GM19438 (cell line): ENCODE results near the gene SF3B1.
"Not testable (repeated sequence)": the region's sequence is repeated elsewhere in the genome, so short reads cannot be mapped to it uniquely, and the experiment has no call there.

Experiments used
- ATAC-seq: cut with Tn5 transposase; IDR thresholded peaks from one replicate; pipeline ENCODE4 v1.9.1; 2021; ENCODE audit warnings: low read depth; ENCODE audit not compliant: unreplicated experiment

SF3B1 gene, protein sequence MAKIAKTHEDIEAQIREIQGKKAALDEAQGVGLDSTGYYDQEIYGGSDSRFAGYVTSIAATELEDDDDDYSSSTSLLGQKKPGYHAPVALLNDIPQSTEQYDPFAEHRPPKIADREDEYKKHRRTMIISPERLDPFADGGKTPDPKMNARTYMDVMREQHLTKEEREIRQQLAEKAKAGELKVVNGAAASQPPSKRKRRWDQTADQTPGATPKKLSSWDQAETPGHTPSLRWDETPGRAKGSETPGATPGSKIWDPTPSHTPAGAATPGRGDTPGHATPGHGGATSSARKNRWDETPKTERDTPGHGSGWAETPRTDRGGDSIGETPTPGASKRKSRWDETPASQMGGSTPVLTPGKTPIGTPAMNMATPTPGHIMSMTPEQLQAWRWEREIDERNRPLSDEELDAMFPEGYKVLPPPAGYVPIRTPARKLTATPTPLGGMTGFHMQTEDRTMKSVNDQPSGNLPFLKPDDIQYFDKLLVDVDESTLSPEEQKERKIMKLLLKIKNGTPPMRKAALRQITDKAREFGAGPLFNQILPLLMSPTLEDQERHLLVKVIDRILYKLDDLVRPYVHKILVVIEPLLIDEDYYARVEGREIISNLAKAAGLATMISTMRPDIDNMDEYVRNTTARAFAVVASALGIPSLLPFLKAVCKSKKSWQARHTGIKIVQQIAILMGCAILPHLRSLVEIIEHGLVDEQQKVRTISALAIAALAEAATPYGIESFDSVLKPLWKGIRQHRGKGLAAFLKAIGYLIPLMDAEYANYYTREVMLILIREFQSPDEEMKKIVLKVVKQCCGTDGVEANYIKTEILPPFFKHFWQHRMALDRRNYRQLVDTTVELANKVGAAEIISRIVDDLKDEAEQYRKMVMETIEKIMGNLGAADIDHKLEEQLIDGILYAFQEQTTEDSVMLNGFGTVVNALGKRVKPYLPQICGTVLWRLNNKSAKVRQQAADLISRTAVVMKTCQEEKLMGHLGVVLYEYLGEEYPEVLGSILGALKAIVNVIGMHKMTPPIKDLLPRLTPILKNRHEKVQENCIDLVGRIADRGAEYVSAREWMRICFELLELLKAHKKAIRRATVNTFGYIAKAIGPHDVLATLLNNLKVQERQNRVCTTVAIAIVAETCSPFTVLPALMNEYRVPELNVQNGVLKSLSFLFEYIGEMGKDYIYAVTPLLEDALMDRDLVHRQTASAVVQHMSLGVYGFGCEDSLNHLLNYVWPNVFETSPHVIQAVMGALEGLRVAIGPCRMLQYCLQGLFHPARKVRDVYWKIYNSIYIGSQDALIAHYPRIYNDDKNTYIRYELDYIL

GRCh38 chr2:197434541-197435513 lies at the start of gene SF3B1:
SF3B1 (minus strand) TSS chr2:197435028; CDS start chr2:197434999, 29 bp downstream.
- ATAC-seq, result peak; percentile 92

- not testable (repeated sequence) for ATAC-seq
Observed at GRCh38 chr2:197484248-197484647, 49.4 kb upstream of the SF3B1 start.

DNA sequence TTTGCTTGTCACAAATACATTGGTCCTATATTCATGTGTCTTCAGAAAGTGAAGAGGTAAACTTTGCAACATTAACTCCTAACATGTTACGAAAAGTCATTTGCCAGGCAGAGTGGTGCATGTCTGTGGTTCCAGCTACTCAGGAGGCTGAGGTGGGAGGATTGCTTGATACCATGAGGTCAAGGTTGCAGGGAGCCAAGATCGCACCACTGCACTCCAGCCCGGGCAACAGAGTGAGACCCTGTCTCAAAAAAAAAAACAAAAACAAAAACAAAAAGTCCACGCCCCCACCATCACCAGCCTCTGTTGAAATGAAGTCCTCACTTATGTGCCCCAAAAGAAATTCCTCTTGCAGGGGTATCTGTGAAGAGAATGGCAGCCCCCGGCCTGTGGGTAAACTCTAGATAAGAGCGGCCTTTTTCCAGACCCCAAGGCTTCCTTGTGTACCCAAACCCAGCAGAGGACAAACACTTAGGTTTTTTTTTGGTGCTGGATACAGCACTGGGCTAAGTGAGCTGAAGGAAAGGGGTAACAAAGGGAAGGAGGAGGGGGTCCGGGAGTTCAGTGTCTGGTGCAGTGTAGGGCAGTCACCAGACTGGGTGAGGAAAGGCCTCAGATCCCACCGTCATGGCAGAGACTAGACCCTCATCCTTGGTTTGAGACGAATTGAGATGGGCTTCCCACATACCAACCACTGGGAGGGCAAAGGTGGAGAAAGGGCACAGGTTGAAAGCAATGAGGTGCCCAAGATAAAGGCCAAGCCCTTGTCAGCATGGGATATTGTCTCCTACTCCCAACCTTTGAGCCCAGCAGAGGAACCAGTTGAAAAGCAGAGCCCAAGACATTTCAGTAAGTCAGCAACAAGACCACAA lies 45.6 kb upstream of the SF3B1 start:
- no peak for ATAC-seq

GRCh38 chr2:197477797-197478196 lies 43.0 kb upstream of the SF3B1 start:
- ATAC-seq, result no peak

- ATAC-seq, result no peak
Observed at GRCh38 chr2:197472166-197472565, 37.3 kb upstream of the SF3B1 start.

DNA sequence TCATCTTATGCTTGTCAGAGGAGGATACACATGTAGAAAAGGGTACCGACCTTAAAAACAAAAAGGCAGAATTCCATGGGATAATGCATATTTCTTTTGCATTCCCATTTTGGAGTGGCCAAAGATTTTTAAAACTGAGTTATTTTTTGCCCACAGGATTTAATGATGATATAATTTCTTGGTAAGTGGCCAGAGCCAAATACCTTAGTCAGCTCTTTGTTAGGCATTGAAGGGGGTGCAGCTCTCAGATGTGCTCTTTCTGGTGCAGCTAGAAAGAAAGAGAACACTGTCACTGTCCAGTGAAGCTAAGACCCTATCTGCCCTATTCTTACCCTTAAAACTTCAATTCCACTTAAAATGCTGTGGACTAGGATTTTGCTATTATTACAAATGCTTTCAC lies 29.3 kb upstream of the SF3B1 start:
- no peak for ATAC-seq

- no peak for ATAC-seq
Observed at GRCh38 chr2:197461057-197461456, 26.2 kb upstream of the SF3B1 start.

- no peak for ATAC-seq
Observed at GRCh38 chr2:197460649-197461048, 25.8 kb upstream of the SF3B1 start.

DNA sequence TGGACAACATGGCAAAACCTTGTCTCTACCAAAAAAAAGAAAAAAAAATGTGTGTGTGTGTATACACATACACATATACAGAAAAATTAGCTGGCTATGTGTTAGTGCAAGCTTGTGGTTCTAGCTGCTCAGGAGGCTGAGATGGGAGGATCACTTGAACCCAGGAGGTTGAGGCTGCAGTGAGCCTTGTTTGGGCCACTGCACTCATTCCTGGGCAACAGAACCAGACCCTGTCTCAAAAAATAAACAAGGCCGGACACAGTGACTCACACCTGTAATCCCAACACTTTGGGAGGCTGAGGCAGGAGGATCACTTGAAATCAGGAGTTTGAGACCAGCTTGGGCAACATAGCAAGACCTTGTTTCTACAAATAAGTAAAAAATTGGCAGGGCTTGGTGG lies 20.6 kb upstream of the SF3B1 start:
- ATAC-seq, result no peak

DNA sequence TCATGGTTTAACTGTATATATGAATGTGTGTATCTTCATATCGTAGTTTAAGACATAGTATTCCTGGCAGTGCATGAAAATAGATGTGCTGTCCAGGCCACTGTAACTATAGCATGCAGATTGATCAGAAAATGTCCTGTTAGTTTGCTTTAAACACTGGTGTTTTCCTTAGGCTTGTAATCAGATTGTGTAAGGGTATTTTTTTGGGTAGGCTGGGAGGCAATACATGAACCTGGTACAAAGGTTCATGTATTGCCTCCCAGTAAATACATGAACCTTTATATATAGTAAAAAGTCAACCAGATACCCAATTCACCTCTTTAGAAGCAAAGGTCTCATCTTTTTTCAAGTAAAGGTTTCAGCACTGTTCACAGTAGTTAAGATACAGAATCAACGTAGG lies 20.1 kb upstream of the SF3B1 start:
- no peak for ATAC-seq

- peak; percentile 23 for ATAC-seq
Observed at GRCh38 chr2:197453914-197454398, 19.1 kb upstream of the SF3B1 start.

GRCh38 chr2:197453123-197453913 lies 18.5 kb upstream of the SF3B1 start, which contains the start of gene COQ10B:
COQ10B (plus strand) TSS chr2:197453552; CDS start chr2:197453561, 9 bp downstream.
- ATAC-seq, result peak; percentile 95

- no peak for ATAC-seq
Observed at GRCh38 chr2:197452754-197453122, 17.9 kb upstream of the SF3B1 start.

DNA sequence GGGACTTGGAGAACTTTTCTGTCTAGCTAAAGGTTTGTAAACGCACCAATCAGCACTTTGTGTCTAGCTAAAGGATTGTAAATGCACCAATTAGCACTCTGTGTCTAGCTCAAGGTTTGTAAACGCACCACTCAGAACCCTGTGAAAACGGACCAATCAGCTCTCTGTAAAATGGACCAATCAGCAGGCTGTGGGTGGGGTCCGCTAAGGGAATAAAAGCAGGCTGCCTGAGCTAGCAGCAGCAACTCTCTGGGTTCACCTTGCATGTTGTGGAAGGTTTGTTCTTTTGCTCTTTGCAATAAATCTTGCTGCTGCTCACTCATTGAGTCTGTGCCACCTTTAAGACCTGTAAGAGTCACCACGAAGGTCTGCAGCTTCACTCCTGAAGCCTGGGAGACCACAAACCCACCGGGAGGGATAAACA lies 16.1 kb upstream of the SF3B1 start:
- not testable (repeated sequence) for ATAC-seq

DNA sequence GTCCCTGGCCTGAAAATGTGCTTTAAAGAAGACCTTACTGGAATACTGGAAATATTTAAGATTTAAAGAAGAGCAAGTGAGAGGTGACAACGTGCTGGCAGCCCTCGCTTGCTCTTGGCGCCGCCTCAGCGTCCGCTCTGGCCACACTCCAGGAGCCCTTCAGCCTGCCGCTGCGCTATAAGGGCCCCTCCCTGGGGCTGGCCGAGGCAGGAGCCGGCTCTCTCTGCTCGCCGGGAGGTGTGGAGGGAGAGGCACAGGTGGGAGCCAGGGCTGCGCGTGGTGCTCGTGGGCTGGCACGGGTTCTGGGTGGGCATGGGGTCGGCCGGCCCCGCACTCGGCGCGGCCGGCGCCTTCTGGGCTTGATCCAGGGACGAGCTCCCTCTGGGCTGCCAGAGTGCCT lies 15.6 kb upstream of the SF3B1 start:
- ATAC-seq, result no peak

DNA sequence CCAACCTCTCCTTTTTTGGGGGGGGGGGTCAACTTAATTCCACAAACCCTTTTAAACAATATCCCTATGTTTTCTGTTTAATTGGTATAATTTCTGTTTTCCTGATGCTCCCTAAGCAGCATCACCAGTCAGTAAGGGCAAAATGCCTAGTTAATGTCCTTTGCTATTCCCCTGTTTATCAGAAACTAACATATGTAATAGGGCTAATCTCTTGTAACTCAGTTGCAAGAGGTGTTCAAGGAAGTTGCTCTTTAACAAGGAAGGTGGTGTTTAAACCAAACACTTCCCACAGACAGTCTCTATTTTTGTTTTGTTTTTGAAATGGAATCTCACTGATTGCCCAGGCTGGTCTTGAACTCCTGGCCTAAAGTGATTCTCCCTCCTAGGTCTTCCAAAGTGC lies 12.0 kb upstream of the SF3B1 start:
- no peak for ATAC-seq

GRCh38 chr2:197445746-197446145 lies 10.9 kb upstream of the SF3B1 start:
- no peak for ATAC-seq

GRCh38 chr2:197442857-197443256 lies 8.0 kb upstream of the SF3B1 start:
- ATAC-seq, result no peak
